ENCODE data around the gene SP1.
"Not testable (repeated sequence)": the region's sequence is repeated elsewhere in the genome, so short reads cannot be mapped to it uniquely, and the experiment has no call there.

DNA sequence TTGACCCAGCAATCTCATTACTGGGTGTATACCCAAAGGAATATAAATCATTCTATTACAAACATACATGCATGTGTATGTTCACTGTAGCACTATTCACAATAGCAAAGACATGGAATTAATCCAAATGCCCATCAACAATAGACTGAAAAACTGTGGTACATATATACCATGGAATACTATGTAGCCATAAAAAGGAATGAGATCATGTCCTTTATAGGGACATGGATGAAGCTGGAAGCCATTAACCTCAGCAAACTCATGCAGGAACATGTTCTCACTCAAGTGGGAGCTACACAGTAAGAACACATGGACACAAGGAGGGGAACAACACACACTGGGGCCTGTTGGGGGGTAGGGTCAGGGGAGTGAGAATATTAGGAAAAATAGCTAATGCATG is 59.6 kb downstream of the SP1 start:
- not testable (repeated sequence) for TF ChIP-seq POLR2AphosphoS5, CTCF (IDR thresholded peaks at IDR 0.05)
